GM19467 (cell line): ENCODE measurements around the gene NDST1.

Experiments
- ATAC-seq: cut with Tn5 transposase; IDR thresholded peaks from one replicate; pipeline ENCODE4 v1.9.1; 2021; ENCODE audit warnings: mild to moderate bottlenecking, moderate library complexity; ENCODE audit not compliant: unreplicated experiment

The NDST1 gene

DNA sequence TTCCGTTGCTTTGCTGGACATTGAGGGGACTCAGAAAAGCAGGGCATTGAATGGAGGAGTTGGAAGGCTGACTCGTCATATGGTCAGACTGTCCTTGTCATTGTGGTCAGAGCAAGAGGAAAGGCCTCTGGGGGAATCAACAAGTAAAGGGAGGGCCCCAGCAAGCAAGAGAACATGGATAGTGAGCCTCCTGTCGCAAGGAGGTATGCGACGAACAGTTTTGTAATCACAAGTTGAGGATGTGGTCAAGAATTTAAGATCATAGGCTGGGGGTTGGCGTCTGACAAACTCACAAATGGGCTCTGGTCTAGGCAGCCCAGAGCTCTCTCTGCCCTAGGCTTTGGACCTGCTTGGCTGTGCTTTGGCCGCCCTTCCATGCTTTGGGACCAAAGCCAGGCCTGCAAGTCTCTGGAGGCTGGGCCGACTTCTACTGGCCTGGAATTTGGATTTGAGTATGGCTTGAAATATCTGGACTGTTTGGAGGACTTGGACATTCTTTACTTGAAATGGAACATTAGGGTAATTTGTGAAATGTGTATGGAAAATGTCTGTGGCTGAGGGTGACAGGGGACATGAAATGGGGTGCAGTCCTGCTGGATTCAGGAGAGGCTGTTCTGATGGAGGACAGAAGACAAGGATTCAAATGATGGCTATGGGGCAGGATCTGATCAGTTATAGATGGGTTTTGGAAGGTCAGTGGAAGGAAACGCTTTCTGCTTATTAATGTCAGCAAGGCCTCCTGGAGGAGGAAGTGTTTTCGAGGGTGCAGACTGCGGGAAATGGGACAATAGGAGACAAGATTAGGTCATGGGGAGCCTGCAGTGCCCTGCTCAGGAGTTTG lies 19.2 kb upstream of the NDST1 start:
- ATAC-seq, result no peak

DNA sequence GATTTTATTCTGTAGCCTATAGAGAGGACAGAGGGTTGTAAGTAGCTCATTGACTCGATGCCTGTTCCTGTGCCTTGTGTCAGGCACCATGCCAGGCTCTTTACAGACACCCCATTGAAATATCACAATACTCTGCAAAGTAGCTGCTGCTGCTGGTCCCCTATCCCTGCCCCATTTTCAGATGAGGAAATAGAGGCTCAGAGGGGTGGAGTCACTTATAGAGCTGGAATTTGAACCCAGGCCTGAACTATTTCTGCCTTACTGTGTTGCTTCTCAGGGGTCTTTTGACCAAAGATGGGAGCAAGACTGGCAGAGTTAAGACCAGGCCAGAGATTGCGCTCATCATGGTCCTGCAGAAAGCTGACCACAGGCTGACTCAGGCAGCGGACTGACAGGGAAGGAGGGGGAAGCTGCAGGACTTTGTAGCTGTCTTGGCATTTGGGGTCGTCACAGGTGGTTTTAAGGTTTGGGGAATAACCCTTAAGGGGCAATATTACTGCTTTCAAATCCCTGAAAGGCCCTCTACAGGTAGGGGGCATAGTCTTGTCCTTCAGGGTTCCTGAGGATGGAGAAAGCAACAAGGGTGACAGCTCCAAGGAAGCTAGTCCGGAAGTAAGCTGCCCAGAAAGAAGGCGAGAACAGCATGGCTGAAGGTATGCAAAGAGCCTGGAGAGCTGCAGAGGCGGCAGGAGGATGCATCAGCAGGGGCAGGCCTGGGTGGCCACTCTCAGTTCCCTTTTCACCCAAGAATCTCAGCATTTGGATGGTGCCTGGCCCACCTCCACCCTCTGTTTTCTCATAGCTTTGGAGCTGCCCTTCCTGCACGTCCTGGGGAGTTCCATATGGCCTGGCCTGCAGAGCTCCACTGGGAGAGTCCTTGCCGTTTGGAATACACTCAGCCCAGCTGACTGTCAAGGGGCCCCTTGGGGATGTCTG lies 18.3 kb upstream of the NDST1 start:
- ATAC-seq, result peak; percentile 85

DNA sequence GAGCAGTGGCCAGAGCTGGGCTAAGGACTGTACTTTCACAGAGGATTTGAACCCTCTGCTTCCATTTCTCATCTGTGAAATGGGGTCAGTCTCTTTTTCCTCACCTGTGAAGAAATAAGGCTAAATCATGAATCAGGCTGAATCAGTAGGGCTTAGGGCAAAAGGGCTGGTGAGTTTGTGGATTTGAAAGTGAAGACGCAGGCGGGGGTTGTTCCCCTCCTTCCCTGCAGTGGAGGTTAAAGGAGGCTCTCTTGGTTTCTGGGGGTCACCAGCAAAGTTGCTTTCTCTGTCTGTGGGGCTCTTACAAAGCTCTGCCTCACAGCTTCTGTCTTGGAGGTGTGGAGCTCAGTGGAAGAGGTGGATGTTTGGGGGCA lies 17.6 kb upstream of the NDST1 start:
- no peak for ATAC-seq

DNA sequence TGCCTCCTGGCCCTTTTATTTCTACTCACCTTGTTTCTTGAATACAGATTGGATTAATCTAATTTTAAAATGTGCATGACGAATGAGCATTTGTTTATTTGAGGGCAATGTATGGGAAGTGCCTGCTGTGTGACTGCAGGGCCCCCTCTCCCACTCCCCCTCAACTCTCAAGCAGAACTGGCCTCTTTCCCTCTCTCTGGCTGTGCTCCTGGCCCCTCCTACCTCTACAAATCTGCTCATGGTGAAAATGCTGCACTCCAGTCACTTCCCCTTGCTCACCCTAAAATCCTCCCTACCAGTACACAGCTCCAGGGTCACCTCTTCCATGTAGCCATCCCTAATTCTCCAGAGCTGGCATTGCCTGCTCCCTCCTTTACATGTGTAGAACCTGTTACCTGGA lies 17.2 kb upstream of the NDST1 start:
- no peak for ATAC-seq

DNA sequence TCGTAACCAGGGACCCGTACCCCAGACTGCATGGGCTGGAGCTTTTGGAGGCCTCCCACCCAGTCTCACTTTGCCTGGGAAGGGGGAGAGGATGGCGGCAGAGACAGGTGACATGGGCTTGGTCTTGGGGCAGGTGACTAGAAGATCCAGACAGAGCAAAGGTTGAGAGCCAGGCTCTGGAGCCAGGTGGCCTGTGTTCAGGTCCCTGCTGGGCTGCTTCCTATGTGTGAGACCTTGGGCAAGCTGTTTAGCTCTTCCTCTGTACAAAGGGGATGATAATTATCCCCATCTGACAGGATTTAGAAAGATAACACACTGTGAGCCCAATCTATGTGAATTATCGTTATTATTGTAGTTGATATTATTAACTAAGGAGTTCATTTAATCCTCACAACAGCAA lies 16.1 kb upstream of the NDST1 start:
- no peak for ATAC-seq

DNA sequence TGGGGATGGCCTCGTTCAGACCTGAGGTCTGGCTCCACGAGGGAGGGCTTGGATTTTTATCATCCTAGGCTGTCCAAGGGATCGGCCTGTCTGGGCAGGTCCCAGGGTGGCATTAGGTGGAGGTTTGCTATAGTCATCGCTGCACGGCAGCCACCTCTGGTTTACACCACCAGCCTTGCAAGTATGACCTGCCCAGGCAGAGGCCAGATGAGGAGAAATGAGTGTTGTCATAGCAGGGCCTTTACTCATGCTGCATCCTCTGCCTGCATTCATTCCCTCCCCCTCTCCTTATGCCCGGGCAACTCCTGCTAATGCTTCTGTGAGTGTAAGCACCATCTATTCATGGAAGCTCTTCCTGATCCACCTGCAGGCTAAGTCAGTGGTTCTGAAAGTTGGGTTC lies 15.3 kb upstream of the NDST1 start:
- ATAC-seq, result no peak

DNA sequence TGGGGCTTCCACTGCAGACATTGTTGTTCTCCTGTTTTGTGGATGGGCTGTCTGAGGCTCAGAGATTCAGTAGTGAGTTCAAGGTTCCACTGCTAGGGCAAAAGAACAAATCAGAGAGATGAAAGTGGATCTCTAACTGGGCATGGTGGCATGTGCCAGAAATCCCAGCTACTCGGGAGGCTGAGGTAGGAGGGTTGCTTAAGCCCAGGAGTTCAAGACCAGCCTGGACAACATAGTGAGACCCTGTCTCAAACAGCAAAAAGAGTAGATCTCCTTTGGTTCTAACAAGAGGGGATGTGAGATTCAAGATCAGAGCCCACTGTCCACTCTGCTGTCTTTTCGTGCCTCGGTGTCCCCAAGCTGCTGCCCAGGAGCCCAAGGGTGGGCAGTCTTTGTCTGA lies 11.8 kb upstream of the NDST1 start:
- no peak for ATAC-seq

DNA sequence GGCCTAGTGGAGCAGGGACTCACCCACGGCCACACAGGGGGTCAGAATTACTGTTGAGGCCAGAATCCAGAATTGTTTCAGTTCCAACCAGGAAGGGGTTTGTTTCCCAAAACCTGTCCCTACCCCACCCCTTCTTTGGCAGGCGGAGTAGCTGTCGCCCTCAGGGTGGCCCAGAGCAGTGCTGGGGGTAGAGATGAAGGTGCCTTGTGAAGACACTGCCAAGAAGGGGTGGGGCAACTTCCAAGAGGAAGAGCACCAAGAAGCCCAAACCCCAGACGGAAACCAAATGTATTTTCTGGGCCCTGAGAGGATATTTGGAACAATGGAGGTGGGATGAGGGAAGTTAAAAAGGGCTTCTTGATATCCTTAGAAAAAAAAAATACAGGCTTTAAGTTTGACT lies 11.4 kb upstream of the NDST1 start:
- ATAC-seq, result no peak

DNA sequence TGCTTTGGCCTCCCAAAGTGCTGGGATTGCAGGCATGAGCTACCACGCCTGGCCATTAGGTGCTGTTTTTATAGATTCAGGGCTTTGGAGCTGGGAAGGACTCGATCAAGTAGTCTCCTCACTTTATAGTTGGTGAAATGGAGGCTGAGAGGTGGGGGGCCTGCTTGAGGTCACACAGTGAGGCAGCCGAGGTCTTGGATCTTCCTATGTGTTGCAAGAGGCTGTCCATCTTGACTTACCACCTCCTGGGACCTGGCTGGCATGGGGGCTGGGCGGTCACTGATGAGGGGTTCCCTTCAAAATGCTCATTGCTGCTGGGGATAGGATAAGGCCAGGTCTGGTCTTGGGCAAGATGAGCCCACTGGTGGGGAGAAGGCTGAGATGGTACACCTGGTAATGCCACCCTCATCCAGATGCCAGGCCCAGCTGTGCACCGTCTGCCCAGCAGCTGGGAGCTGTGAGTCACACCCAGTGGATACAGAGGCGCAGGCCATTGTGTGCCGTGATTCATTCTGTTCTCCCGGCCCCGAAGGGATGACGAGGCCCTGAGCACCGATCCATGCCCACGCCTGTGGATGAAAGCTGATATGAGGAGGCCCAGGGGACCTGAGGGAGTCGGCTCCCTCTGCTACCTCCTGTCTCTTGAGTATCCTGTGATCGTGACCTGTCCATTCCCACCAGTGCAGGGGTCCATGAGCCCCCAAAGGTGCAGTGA lies 10.5 kb upstream of the NDST1 start:
- no peak for ATAC-seq

DNA sequence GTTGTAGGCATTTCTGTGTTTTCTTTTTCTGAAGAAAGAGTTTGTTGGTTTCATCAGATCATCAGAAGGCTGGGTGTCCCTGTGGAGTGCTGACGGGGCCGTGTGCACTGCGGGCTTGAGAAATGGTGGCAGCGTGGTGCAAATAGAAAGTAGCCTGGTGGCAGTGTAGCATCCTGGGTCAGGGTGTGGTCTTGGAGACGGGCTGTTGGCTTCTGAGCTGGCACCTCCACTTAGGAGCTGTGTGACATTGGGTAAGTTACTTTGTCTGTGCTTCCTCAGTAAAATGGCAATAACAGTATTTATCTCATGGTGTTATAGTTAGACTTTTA lies 10.0 kb upstream of the NDST1 start:
- ATAC-seq, result no peak

DNA sequence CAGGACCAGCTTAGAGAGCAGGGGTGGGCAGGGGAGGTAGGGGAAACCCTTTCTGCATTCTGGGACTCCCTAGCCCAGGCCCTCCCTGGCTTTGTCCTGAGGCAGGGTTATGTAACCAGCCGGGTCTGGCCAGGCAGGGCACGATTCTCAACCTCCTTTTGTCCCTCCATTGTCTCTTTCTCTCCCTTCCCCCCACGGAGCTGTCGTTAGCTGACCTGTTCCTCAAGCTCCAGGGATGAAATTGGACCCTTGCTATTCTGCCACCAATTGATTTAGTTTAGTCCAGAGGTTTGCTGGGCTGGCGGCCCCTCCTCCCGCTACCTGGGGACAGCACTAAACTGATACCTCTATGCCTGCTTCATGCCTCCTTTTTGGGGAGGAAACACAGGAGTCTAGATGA lies 9.4 kb upstream of the NDST1 start:
- ATAC-seq, result no peak

DNA sequence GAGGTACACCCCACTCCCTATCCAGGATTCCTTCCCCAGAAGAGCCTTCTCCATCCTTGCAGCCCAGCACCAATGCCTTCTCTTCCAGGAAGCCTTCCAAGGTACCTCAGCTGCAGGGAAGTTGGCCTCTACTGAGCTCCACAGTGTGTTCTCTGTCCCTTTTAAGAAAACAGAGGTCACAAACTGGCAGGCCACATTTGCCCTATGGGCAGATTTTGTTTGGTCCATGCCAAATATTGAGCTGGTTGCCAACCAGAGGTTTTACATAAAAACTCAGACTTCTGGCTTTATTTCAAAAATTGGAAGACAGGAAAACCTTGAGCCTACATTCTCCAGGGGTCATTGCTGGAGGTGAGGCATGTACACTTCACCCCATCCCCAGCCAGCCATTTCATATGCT lies 9.0 kb upstream of the NDST1 start:
- no peak for ATAC-seq

DNA sequence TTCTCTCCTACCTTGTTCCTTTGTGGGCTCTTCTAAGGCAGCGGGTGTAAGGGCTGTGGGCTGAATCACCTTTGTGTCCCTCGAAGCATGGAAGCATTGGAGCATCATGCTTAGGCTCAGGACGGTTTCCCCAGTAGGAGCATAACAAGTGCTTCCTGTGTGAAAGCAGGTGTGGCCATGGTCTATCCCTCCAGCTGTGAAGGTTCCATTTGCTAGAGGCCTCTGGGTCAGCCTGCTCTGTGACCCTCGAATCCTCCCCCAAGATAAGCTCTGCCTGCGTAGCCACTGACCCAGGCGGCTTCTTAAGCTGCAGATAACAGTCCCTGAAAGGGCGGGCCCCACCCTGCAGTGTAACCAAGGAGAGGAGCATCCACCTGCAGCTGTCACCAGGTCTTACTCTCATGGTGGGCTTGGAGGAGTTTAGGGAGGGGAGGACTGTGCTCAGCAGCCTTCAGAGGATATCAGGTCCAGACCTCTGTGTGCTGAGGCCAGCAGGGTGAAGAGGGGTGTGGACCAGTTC lies 8.4 kb upstream of the NDST1 start:
- peak; percentile 53 for ATAC-seq

DNA sequence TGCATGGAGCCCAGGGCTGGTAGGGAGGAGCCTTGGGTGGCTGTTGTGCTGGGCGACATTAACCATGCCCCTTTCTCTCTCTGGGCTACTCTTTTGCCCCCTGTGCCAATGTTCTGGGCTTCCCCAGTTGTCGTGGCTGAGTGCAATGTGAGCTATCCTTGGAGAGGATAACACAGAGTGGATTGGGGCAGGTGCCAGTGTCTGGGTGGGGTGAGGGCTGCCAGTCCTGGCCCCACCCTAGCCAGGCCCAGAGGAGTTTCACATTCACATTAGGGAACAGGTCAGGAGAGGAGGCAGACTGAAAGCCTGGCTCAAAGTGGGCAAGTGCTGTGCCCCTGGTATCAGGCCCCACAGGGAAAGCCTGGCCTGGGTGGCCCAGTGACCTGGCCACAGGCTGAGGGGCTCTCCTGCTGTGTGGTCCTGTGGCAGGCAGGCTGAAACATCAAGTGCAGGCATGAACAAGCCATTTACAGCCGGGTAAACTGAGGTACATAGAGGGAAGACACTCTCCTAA lies 7.5 kb upstream of the NDST1 start:
- ATAC-seq, result no peak

DNA sequence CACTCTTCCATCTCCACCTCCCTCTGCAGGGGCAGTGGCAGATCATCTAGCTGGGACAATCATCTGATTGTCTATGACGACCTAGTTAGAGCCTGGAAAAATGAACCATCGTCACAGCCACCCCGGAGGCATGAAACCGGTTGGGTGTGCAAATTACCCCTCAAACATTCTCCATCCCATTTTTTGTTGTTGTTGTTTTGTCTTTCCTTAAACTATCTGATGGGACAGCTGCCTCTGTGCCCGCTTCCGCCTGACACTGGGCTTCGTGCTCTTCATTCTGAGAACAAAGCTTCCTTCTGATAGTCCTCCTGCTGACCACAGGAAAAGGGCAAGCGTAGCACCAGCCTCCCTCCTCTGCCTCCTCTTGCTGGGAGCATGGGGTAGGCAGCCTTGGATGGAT lies 7.0 kb upstream of the NDST1 start:
- no peak for ATAC-seq

DNA sequence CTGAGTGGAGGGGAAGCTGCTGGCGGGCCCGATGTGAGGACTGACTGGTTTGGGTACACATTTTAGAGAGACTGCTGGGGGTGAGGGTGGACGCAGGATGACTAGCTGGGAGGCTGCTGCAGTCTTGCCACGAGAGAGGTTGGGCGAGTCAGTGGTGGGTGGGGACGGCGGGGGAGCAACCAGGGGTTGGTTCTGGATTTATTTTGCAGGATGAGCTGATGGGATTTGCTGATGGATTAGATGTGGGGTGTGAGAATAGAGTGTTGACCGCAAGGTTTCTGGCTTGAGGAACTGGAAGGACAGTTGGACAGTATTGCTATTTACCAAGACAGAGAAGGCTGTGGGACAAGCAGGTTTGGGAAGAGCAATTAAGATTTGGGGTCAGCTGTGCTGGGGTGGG lies 5.8 kb upstream of the NDST1 start:
- ATAC-seq, result no peak

DNA sequence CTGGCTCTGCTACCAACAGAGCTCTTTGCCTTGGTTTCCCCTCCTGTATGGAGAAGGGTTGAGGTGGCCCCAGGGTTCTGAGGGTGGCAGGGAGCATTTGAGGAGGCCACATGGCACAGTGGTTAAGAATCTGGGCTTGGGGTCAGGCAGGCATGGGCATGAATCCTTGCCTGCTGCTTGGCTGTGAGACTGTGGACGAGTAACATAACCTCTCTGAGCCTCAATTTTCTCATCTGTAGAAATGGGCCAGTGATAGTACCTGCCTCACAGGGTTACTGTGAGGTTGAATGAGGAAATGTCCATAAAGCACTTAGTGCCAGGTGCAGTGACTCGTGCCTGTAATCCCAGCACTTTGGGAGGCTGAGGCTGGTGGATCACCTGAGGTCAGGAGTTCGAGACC lies 5.1 kb upstream of the NDST1 start:
- ATAC-seq, result no peak

DNA sequence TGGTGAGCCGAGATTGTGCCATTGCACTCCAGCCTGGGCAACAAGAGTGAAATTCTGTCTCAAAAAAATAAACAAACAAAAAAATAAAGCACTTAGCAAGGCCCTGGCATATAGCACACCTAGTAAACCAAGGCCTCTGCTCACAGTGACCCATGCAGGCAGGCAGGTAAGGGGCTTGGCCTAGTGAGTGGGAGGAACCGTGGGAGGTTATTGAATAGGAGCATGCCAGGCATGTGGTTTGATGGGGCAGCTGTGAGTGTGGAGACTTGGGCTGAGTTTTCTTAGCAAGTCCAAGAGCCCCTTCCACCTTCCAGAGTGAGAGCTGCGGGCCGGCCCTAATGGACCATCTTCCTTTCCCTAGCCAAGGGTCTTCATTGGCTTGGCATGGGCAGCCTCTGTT lies 4.5 kb upstream of the NDST1 start:
- ATAC-seq, result no peak

DNA sequence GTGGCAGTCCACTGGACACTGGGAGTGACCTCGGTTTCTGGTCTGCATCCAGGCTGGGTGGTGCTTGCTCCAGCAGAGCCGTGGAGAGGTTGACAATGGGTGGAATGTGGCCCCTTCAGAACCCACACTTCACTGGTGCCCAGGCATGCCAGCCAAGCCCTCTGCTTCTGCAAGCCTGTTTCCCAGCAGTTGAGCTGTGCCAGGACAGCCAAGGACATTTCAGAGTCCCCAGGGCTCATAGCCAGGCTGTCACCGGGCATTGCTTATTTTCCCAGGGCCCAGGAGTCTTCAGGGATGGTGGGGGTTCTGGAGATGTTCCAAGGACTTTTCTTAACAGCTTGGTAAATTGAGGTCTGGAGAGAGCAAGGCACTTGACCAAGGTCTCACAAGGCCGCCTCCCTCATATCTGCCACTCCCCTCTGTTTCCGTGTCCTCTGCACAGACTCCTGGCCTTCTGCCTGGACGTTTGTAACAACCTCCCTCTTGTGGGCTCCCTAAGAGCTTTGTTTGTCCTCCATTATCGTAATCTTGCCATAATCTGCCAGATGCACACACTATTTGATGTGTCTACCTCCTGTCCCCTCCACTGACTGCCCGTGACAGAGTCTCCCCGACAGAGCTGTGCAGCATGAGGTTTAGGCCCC lies 3.8 kb upstream of the NDST1 start:
- no peak for ATAC-seq

DNA sequence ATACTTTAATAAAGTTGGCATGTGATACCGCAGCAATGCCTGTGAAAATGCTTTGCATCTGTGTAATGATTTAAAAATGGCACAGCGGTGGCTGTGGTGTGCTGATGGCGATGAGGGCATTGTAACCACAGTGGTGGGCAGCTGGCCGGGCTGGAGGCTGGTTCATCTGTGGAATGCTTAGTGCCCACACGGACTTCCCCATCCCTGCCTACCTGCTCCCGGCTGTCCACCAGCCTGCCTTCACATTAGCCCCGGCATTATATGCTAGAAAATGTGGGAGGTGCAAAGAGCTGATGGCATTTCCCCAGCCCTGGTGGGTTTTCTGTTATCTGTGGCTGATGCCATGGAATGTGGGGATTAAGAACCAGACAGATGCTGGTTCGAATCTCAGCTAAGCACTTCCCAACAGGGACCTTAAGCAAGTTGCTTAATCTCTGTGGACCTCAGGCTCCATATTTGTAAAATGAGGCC lies 2.9 kb upstream of the NDST1 start:
- ATAC-seq, result no peak

DNA sequence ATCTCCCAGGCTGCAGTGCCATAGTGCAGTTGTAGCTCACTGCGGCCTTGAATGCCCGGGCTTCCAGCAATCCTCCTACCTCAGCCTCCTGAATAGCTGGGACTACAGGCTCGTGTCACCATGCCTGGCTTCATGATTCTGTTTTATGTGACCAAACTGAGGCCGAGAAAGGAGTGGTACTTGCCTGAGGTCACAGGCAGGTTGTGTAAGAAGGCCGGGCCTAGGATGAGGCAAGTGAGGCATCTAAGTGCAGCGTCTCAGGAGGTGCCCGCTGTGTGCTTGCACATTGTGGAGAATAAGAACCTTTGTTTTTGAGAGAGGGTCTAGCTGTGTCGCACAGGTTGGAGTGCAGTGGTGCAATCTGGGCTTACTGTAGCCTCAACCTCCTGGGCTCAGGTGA lies 2.1 kb upstream of the NDST1 start:
- no peak for ATAC-seq
